H9 (cell line): ENCODE data around the gene EVI5L. TPM values are rescaled to one million over a fixed set of nuclear protein-coding genes. Genes with fewer than 3 reads are reported as not detected.

Experiments
- DNase-seq: peaks from one replicate; pipeline ENCODE4 v3.0.0-alpha.2; 2017
- H2AFZ ChIP-seq: one replicate; pipeline ENCODE4 v1.6.1; 2013; ENCODE audit warnings: mild to moderate bottlenecking, low read length, control low read depth, moderate library complexity
- H2AK5ac ChIP-seq: 2 replicates; pipeline ENCODE4 v1.6.1; 2013; ENCODE audit warnings: low read length, control low read depth, mixed read lengths; ENCODE audit not compliant: insufficient read length
- H2BK120ac ChIP-seq: one replicate; pipeline ENCODE4 v1.6.1; 2013; ENCODE audit warnings: low read depth, mild to moderate bottlenecking, low read length, control low read depth, inconsistent platforms; ENCODE audit not compliant: poor library complexity, severe bottlenecking
- H2BK12ac ChIP-seq: 2 replicates; pipeline ENCODE4 v1.6.1; 2013; ENCODE audit warnings: low read length, control low read depth, mixed read lengths, low read depth; ENCODE audit not compliant: insufficient read length
- H2BK15ac ChIP-seq: 2 replicates; pipeline ENCODE4 v1.6.1; 2013; ENCODE audit warnings: low read depth, low read length, control low read depth
- H2BK20ac ChIP-seq: one replicate; pipeline ENCODE4 v1.6.1; 2013; ENCODE audit warnings: low read depth, mild to moderate bottlenecking, low read length, control low read depth, inconsistent platforms; ENCODE audit not compliant: poor library complexity, severe bottlenecking
- H2BK5ac ChIP-seq: 2 replicates; pipeline ENCODE4 v1.6.1; 2013; ENCODE audit warnings: low read length, control low read depth, mixed read lengths; ENCODE audit not compliant: insufficient read length
- H3K14ac ChIP-seq: 2 replicates; pipeline ENCODE4 v1.6.1; 2013; ENCODE audit warnings: low read length, control low read depth; ENCODE audit not compliant: insufficient read depth
- H3K18ac ChIP-seq: 2 replicates; pipeline ENCODE4 v1.6.1; 2013; ENCODE audit warnings: low read depth, mild to moderate bottlenecking, mixed read lengths, low read length, control low read depth; ENCODE audit not compliant: insufficient read length
- H3K23ac ChIP-seq: 2 replicates; pipeline ENCODE4 v1.6.1; 2013; ENCODE audit warnings: low read length, control low read depth, mixed read lengths, low read depth; ENCODE audit not compliant: insufficient read length
- H3K23me2 ChIP-seq: 2 replicates; pipeline ENCODE4 v1.6.1; 2013; ENCODE audit warnings: low read depth, mild to moderate bottlenecking, mixed read lengths, low read length, control low read depth; ENCODE audit not compliant: insufficient read length, poor library complexity, severe bottlenecking
- H3K27ac ChIP-seq: 2 replicates; pipeline ENCODE4 v1.5.1; 2013; ENCODE audit warnings: low read length, control low read depth, mixed read lengths, low read depth; ENCODE audit not compliant: insufficient read length
- H3K27me3 ChIP-seq: 2 replicates; pipeline ENCODE4 v1.6.1; 2013; ENCODE audit warnings: low read length, control low read depth, inconsistent platforms; ENCODE audit not compliant: insufficient read depth
- H3K4ac ChIP-seq: 2 replicates; pipeline ENCODE4 v1.6.1; 2013; ENCODE audit warnings: low read depth, mild to moderate bottlenecking, control low read depth, inconsistent platforms, low read length, moderate library complexity
- H3K4me1 ChIP-seq: 2 replicates; pipeline ENCODE4 v1.6.1; 2013; ENCODE audit warnings: low read length, control low read depth, inconsistent platforms; ENCODE audit not compliant: insufficient read depth
- H3K4me2 ChIP-seq: 2 replicates; pipeline ENCODE4 v1.6.1; 2013; ENCODE audit warnings: low read length, control low read depth, mixed read lengths; ENCODE audit not compliant: insufficient read length, insufficient read depth
- H3K56ac ChIP-seq: 2 replicates; pipeline ENCODE4 v1.6.1; 2013; ENCODE audit warnings: low read depth, mild to moderate bottlenecking, mixed read lengths, low read length, control low read depth; ENCODE audit not compliant: insufficient read length
- H3K79me1 ChIP-seq: 2 replicates; pipeline ENCODE4 v1.6.1; 2013; ENCODE audit warnings: low read depth, mild to moderate bottlenecking, moderate library complexity, low read length, control low read depth, inconsistent platforms; ENCODE audit not compliant: insufficient read depth, poor library complexity, severe bottlenecking
- H3K79me2 ChIP-seq: 2 replicates; pipeline ENCODE4 v1.6.1; 2013; ENCODE audit warnings: low read length, control low read depth, inconsistent platforms; ENCODE audit not compliant: insufficient read depth
- H3K9ac ChIP-seq: 2 replicates; pipeline ENCODE4 v1.6.1; 2013; ENCODE audit warnings: low read length, control low read depth, mixed read lengths; ENCODE audit not compliant: insufficient read length; ENCODE audit errors: extremely low read depth
- H3K9me3 ChIP-seq: one replicate; pipeline ENCODE4 v1.6.1; 2013; ENCODE audit warnings: low read depth, low read length, inconsistent platforms; ENCODE audit not compliant: control insufficient read depth
- H3T11ph ChIP-seq: one replicate; pipeline ENCODE4 v1.6.1; 2013; ENCODE audit warnings: mild to moderate bottlenecking, low read length, control low read depth, inconsistent platforms
- H4K20me1 ChIP-seq: one replicate; pipeline ENCODE4 v1.6.1; 2013; ENCODE audit not compliant: control insufficient read depth, insufficient read length, insufficient read depth
- H4K5ac ChIP-seq: 2 replicates; pipeline ENCODE4 v1.6.1; 2013; ENCODE audit warnings: low read depth, mild to moderate bottlenecking, mixed read lengths, low read length, control low read depth; ENCODE audit not compliant: insufficient read length
- H4K8ac ChIP-seq: replicated peaks from 2 replicates; pipeline ENCODE4 v1.6.1; 2013; ENCODE audit warnings: low read length, control low read depth, mixed read lengths, low read depth; ENCODE audit not compliant: insufficient read length
- H4K91ac ChIP-seq: 2 replicates; pipeline ENCODE4 v1.6.1; 2013; ENCODE audit warnings: low read depth, mild to moderate bottlenecking, moderate library complexity, mixed read lengths, low read length, control low read depth; ENCODE audit not compliant: insufficient read length
- H3K27ac Mint-ChIP-seq, 3 experiments: 2 replicates in 2 of 3; 3 replicates in 1 of 3; pipeline ENCODE4 v1.8.0; 2020 to 2021; ENCODE audit warnings: mixed read lengths in 3 of 3, mild to moderate bottlenecking in 1 of 3, moderate library complexity in 1 of 3
- H3K27me3 Mint-ChIP-seq: 2 replicates; pipeline ENCODE4 v1.8.0; 2021; ENCODE audit warnings: low read depth, mild to moderate bottlenecking, moderate library complexity, mixed read lengths
- H3K36me3 Mint-ChIP-seq, 3 experiments: 2 replicates in 2 of 3; 3 replicates in 1 of 3; pipeline ENCODE4 v1.8.0; 2020 to 2021; ENCODE audit warnings: low read depth in 3 of 3, mixed read lengths in 3 of 3; ENCODE audit not compliant: insufficient read depth in 1 of 3
- H3K4me1 Mint-ChIP-seq, 2 experiments: 2 replicates each; pipeline ENCODE4 v1.8.0; 2020; ENCODE audit warnings: mixed read lengths in 2 of 2
- H3K4me3 Mint-ChIP-seq, 2 experiments: 2 replicates in 1 of 2; 3 replicates in 1 of 2; pipeline ENCODE4 v1.8.0; 2020 to 2021; ENCODE audit warnings: mild to moderate bottlenecking in 2 of 2, mixed read lengths in 2 of 2, moderate library complexity in 1 of 2
- H3K9me3 Mint-ChIP-seq, 2 experiments: 2 replicates in 1 of 2; 3 replicates in 1 of 2; pipeline ENCODE4 v1.8.0; 2020; ENCODE audit warnings: mild to moderate bottlenecking in 2 of 2, mixed read lengths in 2 of 2, moderate library complexity in 1 of 2
- WGBS: extraction: QIAGEN DNeasy Blood & Tissue Kit; methylation state at CpG from one replicate; pipeline ENCODE4 v1.1.7; 2013; ENCODE audit warnings: missing lambda C conversion rate, low lambda C conversion rate, mixed read lengths; ENCODE audit not compliant: insufficient read length; ENCODE audit errors: extremely low coverage; 5-methylcytosine and 5-hydroxymethylcytosine counted together
- total RNA-seq: library from RNA; stranded (reverse); gene quantifications from 2 replicates; pipeline ENCODE4 v1.2.1, GENCODE V29; 2021
- TF ChIP-seq, protein P1 (sequence below): fragments of 200-600 bp; sonication (generic); conservative IDR thresholded peaks from 3 replicates; pipeline ENCODE4 v1.8.0; 2021; ENCODE audit warnings: antibody characterized with exemption, mild to moderate bottlenecking

The EVI5L gene
- total RNA-seq, 1 experiment from 2014 or later, result 7.1 TPM

DNA sequence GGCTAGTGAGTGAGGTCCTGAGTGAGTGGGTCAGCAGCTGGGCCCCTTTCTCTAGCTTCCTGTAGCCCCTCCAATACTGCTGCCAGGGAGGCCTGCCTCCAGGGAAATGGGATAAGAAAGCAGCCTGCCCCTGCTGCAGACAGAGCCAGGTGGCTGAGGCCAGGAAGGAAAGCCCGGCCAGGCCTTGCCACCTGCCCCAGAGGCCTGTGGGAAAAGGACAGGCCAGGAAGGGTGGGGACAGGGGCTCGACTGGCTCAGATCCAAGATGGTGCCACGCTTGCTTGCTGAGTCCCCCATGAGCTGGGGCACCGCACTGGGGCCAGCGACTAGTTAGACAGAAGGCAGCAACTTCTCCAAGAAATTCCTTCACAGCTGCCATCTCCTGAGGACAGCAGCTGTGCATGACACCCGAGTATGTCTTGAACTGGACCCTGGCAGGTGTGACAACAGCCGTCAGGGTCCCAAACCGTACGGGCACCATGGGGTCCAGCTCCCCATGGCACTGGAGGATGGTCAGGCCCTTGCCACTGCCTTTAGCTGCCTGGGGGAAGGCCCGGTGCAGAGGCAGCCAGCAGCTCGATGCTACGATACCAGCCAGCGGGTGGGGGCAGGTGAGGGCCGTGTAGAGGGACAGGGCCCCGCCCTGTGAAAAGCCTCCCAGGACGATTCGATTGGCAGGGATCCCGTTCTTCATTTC is 49.2 kb downstream of the EVI5L start:
- DNase-seq, result no peak
- H2BK20ac ChIP-seq, result no peak overlapping the region
- no peak overlapping the region for H3K27ac Mint-ChIP-seq
- H3K9me3 ChIP-seq, result no peaks in the 10 kb centered on the region
- H3K56ac ChIP-seq, result no peak overlapping the region
- no peak overlapping the region for H2AK5ac ChIP-seq
- no peak overlapping the region for H2BK5ac ChIP-seq
- no peaks in the 10 kb centered on the region for H3K79me1 ChIP-seq
- no peak overlapping the region for H3K4ac ChIP-seq
- H3K27me3 Mint-ChIP-seq, result peaks cover 6% of the 10 kb centered on the region
- no peaks in the 10 kb centered on the region for H4K20me1 ChIP-seq
- H3T11ph ChIP-seq, result no peak overlapping the region
- no peak overlapping the region for H4K91ac ChIP-seq
- no peaks in the 10 kb centered on the region for H3K27me3 ChIP-seq
- TF ChIP-seq, protein P1, sequence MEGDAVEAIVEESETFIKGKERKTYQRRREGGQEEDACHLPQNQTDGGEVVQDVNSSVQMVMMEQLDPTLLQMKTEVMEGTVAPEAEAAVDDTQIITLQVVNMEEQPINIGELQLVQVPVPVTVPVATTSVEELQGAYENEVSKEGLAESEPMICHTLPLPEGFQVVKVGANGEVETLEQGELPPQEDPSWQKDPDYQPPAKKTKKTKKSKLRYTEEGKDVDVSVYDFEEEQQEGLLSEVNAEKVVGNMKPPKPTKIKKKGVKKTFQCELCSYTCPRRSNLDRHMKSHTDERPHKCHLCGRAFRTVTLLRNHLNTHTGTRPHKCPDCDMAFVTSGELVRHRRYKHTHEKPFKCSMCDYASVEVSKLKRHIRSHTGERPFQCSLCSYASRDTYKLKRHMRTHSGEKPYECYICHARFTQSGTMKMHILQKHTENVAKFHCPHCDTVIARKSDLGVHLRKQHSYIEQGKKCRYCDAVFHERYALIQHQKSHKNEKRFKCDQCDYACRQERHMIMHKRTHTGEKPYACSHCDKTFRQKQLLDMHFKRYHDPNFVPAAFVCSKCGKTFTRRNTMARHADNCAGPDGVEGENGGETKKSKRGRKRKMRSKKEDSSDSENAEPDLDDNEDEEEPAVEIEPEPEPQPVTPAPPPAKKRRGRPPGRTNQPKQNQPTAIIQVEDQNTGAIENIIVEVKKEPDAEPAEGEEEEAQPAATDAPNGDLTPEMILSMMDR, result no peak
- no peak overlapping the region for H2BK12ac ChIP-seq
- no peak overlapping the region for H4K5ac ChIP-seq
- no peaks in the 10 kb centered on the region for H3K36me3 Mint-ChIP-seq
- no peaks in the 10 kb centered on the region for H3K4me1 ChIP-seq
- H3K4me3 Mint-ChIP-seq, result no peak overlapping the region; a peak in 1 of 5 replicates
- no peak overlapping the region for H3K4me2 ChIP-seq
- peaks cover 2 to 4% of the 10 kb centered on the region in 2 experiments; a peak in 1 of 4 replicates for H3K4me1 Mint-ChIP-seq
- no peak overlapping the region for H3K27ac ChIP-seq
- no peak overlapping the region for H3K9ac ChIP-seq
- no peaks in the 10 kb centered on the region for H3K23me2 ChIP-seq
- no CpG with 5 or more reads among the region's 18 CpGs for WGBS
- no peak overlapping the region for H2BK120ac ChIP-seq
- H3K14ac ChIP-seq, result no peak overlapping the region
- H3K79me2 ChIP-seq, result no peaks in the 10 kb centered on the region
- peaks cover 5 to 10% of the 10 kb centered on the region in 2 experiments; a peak in 3 of 5 replicates for H3K9me3 Mint-ChIP-seq
- H4K8ac ChIP-seq, result no peak overlapping the region
- no peak overlapping the region for H3K23ac ChIP-seq
- H3K18ac ChIP-seq, result no peak overlapping the region
- H2BK15ac ChIP-seq, result no peak overlapping the region
- no peak overlapping the region for H2AFZ ChIP-seq
